HG03460 (cell line): ENCODE measurements around the gene FARS2.
A peak's percentile ranks its signal among the peaks of the same experiment; 100 is the strongest.

ENCODE experiments used
- ATAC-seq: cut with Tn5 transposase; IDR thresholded peaks from one replicate; pipeline ENCODE4 v1.9.1; 2021; ENCODE audit not compliant: unreplicated experiment

FARS2 gene

DNA sequence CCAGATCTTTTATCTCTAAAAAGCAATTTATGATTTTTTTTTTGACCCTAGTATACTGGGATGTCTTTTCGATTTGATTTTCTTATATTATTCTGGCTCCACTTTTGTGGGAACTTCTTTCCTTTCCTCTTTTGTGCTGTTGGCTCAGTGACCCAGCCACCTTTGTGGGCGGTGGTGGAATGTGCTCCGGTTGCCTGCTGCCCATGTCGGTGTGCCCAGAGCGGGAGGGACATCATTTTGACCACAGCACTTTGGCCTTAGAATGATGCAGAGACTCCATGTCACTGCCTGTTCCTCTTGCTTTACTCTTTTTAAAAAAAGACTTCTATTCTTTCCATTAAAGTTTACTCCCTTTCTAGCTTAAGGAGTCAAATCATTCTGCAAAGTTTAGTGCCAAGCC lies 198.0 kb downstream of the FARS2 start:
- ATAC-seq, result no peak

DNA sequence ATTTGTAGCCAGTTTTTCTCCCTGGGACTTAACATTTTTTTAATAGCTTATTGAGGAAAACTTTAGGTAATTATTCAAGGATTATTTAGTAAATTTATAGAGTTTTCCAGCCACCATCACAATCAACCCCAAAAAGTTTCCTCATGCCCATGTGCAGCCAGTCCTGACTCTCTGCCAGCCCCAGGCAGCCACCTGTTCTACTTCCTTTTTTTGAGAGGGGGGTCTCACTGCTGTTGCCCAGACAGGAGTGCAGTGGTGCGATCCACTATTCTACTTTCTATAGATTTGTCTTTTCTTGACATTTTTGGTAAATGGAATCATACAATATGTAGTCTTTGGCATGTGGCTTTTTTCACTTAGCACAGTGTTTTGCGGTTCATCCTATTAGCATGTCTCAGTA lies 200.1 kb downstream of the FARS2 start:
- ATAC-seq, result no peak

DNA sequence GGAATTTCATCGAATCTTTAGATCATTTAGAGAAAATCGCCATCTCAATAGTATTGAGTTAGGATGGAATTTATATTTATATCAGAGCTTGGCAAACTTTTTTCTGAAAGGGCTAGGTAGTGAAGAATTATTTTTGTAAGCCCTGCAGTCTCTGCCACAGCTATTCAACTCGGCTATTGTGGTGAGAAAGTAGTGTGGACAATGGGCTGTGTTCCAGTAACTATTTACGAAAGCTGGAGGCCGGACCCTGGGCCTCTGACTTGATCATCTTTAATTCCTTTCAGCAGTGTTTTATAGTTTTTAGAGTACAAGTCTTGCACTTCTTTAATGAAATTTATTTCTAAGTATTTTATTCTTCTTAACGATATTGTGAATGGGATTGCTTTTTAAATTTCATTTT lies 201.5 kb downstream of the FARS2 start:
- ATAC-seq, result no peak

DNA sequence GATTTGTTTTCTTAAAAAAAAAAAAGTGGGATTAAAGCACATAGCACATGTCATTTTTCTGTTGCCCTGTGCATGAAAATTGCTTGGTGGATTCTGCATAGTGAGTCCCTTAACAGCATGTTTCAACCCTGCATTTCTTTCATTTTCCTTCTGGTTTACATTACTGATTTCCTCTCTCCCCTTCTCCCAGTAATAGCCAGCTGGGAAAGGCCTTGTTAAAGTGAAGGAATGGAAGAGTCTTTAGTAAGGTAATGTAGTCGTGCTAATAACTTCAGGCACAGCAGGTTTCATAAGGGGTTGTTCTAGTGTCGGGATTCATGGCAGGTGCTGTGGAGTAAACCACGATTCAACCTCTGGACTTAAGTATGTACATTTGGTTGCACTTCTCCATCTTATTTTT lies 202.4 kb downstream of the FARS2 start:
- no peak for ATAC-seq

GRCh38 chr6:5464099-5464885 lies 203.0 kb downstream of the FARS2 start:
- ATAC-seq, result no peak

- ATAC-seq, result no peak
These were observed 205.2 kb downstream of the FARS2 start for GRCh38 chr6:5466281-5467136.

- no peak for ATAC-seq
These were observed 207.3 kb downstream of the FARS2 start for GRCh38 chr6:5468586-5468985.

DNA sequence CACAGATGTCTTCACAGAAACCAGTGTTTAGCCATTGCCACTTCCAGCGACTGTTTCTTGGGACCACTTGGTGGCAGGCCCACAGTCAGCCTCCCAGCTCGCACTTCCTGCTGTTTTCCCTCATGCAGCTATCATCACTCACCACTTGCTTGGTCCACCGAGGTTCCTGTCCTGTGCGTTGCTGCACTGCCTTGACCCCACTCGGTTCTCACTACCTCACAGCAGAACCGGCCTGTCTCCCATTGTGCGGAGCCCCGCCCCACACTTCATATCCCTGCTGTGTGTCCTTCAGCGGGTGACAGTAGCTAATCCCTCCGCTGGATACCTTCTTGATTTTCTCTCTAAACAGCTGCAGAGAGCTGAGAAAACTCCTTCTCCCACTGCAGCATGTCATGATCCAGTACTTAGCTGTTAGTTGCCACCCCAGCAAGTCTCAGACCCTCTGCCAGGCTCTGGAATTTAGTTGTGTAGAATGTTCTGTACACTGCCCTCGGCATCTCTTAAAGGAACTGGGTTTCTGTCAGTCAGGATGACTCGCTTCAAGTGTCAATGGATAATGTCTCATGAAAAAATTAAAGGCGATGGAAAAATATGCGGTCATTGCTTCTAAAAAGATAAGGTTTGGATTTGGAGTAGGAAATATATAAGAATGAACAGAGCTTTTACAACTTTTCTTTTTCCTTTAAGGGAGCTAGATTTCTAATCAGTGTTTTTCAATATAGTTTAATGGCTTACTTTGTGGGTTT lies 208.0 kb downstream of the FARS2 start:
- no peak for ATAC-seq

GRCh38 chr6:5471044-5471443 lies 209.7 kb downstream of the FARS2 start:
- peak; percentile 68 for ATAC-seq

- ATAC-seq, result no peak
These were observed 210.5 kb downstream of the FARS2 start for GRCh38 chr6:5471637-5472398.

DNA sequence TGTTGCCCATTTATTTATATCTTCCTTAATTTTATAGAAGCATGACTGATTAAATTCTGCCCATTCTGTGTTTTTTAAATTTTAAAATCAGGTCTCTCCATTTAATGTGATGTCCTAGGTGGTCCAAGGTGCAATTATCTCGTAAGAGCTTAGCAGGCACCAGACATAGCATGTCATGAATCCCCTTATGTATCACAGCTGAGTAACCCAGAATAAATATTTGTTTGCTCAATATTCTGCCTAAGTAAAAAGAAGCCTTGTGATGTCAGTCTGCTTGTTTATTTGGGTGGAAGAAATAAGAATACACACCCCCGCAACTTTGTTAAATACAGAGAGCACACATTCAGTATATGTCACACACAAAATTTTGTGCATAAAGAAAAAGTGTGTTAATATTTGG lies 211.3 kb downstream of the FARS2 start:
- ATAC-seq, result no peak

GRCh38 chr6:5475779-5476178 lies 214.5 kb downstream of the FARS2 start:
- ATAC-seq, result no peak

- ATAC-seq, result no peak
These were observed 217.1 kb downstream of the FARS2 start for GRCh38 chr6:5478380-5478779.

DNA sequence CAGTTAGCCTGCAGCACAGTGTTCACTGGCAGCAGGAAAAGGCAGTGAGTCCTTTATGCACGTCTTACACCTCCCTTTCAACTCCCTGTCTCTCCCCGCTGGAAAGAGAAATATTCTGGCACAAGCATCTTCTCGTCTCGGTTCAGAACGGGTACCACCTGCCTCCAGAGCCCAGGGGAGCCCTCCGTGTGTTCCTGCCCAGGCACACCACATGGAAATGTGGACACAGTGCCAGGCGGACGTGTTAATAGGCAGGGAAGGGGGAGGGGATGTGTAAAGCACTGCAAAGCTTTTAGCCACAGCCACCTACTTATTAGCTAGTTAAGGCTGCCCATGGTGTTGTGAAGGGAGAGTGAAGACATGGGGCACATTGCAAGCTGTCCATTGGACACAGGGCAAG lies 219.7 kb downstream of the FARS2 start:
- no peak for ATAC-seq

GRCh38 chr6:5481750-5482149 lies 220.4 kb downstream of the FARS2 start:
- no peak for ATAC-seq

DNA sequence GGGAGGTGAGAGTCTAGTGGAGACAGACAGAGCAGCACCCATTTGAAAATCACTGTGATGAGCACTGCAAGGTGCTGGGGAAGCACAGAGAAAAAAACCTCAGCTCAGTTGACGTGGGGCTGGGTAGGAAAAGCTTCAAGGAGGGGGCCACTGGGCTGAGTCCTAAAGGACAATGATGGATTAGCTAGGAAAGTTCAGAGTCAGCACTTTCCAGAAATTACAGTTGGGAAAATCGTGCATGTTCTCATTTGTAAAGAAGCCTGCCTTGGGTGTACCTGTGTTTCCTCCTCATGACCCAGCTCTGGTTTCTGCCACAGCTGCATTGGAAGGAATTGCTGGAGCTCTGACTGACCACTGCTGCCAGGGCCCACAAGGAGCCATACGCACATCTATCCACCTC lies 221.3 kb downstream of the FARS2 start:
- ATAC-seq, result no peak

GRCh38 chr6:5484692-5485091 lies 223.4 kb downstream of the FARS2 start:
- ATAC-seq, result no peak

- ATAC-seq, result peak; percentile 93
These were observed 224.9 kb downstream of the FARS2 start for GRCh38 chr6:5486214-5486613.

DNA sequence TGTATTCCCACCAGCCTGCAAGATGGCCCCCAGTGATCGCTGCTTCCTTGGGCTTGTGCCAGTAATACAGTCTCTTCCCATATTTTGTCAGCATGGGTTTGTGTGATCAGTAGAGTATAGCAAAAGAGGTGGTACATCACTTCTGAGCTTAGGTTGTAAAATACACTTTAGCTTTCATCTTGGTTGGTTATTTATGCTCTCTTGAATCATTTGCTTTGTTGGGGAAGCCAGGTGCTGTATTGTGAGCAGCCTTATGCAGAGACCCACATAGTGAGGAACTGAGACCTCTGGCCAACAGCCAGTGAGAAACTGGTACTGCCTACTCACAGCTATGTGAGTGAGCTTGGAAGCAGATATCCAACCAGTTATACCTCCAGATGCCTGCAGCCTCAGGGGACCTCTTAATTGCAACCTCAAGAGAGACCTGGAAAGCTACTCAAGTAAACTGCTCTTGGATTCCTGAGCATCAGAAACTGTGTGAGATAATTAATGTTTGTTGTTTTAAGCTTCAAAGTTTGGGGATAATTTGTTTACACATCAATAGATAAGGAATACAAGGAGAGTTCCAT lies 229.3 kb downstream of the FARS2 start:
- no peak for ATAC-seq

- no peak for ATAC-seq
These were observed 231.0 kb downstream of the FARS2 start for GRCh38 chr6:5492356-5492755.

- no peak for ATAC-seq
These were observed 232.5 kb downstream of the FARS2 start for GRCh38 chr6:5493806-5494205.
